GM18909 (cell line): ENCODE measurements around the gene NUDT22.

Source experiments
- ATAC-seq: cut with Tn5 transposase; IDR thresholded peaks from one replicate; pipeline ENCODE4 v1.9.1; 2021; ENCODE audit warnings: mild to moderate bottlenecking; ENCODE audit not compliant: unreplicated experiment, poor library complexity

NUDT22 gene, protein sequence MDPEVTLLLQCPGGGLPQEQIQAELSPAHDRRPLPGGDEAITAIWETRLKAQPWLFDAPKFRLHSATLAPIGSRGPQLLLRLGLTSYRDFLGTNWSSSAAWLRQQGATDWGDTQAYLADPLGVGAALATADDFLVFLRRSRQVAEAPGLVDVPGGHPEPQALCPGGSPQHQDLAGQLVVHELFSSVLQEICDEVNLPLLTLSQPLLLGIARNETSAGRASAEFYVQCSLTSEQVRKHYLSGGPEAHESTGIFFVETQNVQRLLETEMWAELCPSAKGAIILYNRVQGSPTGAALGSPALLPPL

DNA sequence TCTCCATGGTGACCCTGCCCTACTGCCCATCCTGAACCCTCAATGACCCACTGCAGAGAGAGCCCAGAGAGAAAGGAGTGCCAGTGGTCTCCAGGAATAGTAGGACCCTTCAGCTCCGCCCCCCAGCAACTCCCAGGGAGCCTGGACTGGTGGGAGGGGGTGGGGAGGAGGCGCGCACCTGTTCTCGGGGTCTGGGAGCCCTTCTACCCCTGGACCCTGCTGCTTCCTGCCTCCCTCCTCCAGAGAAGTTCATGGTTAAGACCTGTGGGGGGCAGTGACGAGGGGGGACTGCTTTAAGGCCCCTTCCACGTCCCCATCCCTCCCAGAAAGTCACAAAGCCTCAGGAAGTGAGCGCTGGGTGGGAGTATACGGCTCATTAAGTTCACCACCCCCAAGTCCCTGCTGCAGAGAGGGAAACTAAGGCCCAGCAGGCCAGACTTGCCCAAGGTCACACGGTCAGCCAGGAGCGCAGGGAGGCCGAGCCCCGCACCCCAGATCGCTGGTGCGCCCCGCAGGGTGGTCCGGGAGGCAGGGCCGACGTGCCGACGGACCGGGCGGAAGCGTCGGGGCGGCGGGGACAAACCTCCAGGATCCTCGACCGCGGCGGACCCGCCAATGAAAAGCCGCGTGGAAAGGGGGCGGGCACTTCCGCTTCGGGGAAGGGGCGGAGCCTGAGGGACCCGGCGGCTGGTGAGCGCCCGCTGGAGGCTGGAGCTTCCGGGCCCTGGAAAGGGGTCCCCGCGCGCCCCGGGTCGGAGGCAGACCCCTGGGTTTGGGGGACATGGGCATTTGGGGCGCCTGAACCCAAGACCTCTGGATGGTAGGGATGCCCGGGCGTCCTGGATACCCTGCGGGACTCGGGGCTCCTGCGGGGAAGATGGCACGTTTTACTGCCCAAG lies at the start of gene NUDT22, which contains the start of gene TRPT1:
NUDT22 (plus strand) TSS at position 667 of the 899 bp plus-strand sequence. CDS start 379 bp downstream, outside the sequence.
TRPT1 (minus strand) TSS at position 579 of the 899 bp plus-strand sequence; CDS start at position 253, 326 bp downstream.
- peak; percentile 44 for ATAC-seq

DNA sequence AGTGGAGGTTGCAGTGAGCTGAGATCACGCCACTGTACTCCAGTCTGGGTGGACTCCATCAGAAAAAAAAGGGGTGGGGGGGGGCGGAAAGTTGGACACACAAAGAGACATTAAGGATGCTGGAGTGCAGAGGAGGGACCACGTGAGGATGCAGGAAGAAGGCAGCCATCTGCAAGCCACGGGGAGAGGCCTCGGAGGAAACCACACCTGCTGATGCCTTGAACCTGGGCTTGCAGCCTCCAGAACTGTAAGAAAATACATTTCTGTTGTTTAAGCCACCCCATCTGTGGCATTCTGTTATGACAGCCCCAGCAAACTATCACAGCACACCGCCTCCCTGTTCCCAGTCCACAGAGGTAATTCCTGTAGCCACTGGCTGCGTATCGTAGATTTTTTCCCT lies 49.3 kb upstream of the NUDT22 start:
- ATAC-seq: no peak

DNA sequence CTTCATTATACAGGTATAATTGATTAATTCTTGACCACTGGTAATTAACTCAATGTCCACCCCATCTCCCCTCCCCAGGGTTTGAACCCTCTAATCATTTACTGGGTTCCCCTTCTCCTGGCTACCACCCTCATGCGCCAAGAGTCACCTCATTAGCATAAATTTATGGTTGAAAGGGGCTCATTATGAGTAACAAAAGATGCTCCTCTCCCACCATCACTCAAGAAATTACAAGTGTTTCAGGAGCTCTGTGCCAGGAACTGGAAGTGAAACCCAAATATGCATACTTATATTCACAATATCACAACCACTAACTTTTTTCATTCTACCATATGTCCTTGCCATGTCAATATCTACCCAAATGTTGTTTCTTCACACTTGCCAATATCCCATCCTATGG lies 47.9 kb upstream of the NUDT22 start:
- ATAC-seq: no peak

DNA sequence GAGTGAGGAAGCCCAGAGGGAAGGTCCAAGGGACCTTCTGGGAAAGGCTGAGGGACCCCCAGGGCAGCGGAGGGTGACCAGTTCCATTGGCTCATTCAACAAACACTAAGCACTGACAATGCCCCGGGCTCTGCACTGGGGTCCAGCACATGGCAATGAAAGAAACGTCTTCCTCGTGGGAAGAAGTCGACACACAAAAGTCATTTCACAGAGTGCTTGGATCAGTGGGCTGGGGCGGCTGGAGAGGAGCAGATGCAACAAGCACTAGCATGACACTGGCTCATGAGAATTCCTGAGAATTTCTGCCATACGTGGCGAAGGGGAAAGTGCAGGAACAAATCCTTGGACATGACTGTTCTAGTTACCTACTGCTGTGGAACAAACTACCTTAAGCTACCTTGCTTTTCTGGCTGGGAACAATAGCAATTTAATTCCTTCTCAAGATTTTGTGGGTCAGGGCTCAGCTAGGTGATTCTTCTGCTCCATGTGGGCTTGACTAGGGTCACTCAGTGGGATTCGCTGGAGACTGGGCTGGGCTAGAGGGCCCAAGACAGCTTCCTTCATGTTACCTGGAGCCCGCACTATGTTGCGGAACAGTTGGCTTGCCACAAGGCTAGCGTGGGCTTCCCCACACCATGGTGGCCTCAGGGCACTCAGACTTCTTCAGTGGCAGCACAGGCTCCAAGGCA lies 47.0 kb upstream of the NUDT22 start:
- no peak for ATAC-seq

DNA sequence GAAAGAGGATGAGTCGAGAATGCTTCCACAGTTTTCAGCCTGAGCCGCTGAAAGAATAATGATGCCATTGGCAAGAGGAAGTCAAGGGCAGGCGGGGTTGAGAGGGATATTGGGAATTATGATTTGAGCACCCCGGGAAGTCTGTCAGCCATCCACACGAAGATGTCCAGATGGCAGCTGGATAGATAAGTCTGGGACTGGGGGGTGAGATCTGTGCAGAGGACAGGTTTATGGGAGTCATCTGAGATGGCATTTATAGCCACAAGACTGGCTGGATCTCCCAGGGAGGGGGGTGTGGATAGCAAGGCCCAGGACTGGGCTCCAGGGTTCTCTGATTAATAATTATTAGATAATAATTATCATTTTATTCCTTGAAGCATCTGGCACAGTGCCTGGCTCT lies 45.2 kb upstream of the NUDT22 start:
- no peak for ATAC-seq

DNA sequence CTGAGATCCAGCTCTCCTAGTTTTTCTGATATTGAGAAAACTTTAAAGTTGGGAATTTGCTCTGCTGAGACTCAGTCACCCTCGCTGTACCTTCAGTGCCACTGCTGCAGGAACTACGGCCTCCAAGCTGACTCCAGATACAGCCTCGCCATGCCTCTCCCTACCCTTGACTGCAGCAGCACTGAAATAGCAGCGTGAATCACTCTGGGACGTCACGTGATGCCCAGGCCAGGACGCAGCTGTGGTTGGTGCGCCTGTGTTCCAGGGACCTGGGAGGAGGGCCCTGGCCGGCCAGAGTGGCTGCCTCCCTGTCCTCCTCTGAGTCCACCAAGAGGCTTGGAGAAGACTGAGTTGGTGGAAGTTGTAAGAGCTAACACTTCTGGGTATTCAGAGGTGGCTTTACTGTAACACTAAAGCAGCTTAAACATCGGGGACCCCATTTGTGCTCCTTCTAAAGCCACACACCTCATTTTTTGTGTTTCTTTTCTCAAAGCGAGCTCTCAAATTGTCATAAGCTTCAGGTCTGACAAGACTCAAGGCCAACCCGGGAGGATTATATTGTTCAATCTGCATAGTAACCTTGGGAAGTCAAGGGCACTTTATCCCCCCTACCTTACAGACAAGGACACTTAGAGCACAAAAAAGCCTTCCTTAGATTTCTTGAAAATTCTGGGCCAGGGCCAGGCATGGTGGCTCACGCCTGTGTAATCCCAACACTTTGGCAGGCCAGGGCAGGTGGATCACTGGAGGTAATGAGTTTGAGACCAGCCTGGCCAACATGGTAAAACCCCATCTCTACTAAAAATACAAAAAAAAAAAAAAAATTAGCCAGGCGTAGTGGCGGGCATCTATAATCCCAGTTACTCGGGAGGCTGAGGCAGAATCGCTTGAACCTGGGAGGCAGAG lies 44.3 kb upstream of the NUDT22 start:
- no peak for ATAC-seq

DNA sequence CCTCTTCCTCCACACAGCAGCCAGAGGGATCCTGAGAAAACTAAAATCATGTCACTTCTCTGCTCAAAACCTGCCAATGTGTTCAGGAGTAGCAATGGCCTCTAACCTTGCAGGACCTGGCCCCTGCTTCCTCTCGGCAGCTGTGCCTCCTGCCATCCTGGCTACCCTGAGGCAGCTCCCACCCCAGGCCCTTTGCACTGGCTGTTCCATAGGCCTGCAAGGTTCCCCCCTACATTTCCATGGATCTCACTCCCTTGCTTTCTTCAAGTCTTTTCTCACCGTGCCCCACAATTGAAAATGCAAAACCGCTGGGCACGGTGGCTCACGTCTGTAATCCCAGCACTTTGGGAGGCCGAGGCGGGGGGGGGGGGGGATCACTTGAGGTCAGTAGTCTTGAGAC lies 42.2 kb upstream of the NUDT22 start:
- ATAC-seq: no peak

DNA sequence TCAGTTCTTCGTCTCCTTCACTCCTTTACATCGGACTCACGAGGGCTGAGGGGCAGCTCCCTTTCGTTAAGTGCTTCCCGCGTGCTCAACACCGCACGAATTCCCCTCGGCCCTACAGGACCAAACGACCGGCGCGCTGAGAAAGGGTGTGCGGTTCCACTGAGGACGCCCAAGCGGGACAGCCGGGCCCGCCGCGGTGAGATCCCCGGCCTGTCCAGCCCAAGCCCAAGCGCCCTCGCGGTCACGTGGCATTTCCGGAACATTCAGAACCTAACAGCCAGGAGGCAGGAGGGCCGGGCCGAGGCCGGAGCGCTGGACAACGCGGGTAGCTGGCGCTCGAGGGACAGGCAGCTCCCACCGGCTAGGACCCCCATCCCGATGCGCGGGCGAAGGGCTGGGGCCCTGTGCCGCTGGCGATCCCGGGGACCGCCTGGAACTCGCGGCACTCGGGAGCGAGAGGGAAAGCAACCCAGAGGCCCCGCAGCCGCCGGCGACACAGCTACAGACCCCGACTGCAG lies 40.8 kb upstream of the NUDT22 start:
- peak; percentile 22 for ATAC-seq

DNA sequence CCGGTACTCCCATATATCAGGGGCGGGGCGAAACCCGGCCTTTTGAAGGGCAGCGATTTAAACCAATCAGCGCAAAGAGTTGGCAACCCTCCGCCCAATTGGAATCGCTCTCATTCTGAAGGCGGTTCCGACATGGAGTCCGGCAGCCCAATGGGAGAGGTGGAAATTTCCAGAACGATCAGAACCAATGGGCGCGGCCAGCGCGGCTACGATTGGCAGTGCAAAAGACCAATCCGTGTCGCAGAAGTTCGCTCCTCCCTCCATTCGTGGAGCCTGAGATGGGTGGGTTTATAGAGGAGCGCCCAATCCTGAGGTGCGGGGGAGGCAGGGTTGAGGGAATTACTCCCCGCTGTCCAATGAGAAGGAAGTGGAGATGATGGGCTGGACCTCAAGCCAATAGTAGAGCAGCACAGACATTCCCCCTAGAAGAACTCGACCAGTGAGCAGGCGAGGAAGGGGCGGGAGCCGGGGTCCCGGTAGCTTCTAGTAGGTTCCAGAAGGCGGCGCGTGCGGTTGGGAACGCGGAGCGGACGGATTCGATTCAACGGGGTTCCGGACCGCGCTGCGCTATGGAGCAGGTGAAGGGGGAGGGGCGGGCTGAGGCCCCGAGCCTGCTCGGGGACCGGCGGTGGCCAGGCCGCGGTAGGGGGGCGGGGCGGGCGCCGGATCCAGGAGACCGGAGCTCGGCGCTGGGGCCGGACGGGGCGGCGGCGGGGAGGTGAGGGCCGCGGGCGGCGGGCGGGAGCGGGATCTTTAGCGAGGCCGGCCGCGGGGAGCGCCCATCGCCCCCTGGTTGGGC lies 40.2 kb upstream of the NUDT22 start, which contains the start of gene STIP1:
STIP1 (plus strand) TSS at position 479 of the 799 bp plus-strand sequence; CDS start at position 570, 91 bp downstream.
- peak; percentile 90 for ATAC-seq

DNA sequence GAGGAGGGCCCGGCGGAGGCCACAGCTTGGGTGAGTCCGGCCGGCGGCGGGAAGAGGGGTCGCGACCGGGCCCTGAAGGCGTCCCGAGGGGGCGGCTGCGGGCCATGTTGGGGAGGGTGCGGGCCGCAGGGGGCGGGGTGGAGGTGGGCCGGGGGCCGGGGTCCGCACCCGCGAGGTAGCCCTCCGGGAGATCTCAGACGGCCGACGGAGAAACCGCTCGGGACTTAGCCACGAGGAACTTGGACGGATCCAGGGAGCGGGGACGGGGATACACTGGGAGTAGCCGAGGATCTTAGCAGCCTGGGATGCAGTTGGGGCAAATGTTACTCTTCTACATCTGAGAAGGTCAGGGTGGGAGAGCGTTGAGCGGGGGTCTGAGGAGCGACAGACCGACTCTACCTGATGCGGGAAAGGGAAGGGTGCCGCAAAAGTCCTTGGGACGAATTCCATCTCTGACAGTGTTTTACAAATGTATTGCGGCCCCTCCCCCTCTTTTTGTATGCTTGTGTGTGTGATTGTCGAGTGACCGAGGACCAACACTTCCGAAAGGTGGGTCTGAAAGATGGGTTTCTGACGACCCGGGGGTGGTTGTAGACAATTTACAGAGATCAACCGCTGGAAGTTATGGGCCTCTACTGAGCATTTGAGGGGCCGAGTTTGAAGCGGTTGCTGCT lies 39.4 kb upstream of the NUDT22 start:
- no peak for ATAC-seq

DNA sequence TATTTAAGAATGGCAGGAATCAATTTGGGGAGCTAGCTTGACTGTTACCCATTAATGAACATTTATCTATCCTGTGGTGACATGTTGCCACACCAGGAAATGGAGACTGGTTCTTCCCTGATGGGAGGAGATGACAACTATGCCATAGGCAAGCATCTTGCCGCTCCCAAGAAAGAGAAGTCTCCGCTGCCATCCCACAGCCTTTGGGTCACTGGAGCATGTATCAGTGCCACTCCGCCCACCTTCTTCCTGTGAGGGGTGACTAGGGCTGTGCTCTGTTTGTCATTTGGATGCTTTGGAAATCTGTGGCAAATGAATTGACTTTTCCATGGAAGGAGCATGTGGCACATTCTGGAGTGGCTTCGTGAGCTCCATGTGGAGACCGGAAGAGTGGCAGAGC lies 33.6 kb upstream of the NUDT22 start:
- ATAC-seq: no peak

DNA sequence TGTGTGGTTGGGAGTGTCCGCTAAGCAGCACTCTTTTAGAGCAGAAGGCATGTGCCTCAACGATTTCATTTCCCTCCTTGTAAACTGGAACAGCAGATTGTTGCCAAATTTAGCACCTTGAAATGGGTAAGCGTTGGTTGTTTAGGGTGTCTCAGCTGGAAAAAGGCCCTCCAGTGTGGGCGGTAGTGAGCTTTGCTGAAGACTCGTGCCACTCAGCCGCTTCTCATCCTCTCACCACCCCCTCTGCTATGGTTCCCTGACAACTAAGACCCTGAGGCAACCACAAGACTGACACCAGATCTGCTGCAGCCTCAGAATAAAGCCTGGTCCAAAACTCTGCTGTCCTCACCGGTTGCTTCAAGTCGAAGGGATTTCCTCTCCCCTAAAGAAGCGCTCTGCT lies 29.4 kb upstream of the NUDT22 start:
- ATAC-seq: no peak

DNA sequence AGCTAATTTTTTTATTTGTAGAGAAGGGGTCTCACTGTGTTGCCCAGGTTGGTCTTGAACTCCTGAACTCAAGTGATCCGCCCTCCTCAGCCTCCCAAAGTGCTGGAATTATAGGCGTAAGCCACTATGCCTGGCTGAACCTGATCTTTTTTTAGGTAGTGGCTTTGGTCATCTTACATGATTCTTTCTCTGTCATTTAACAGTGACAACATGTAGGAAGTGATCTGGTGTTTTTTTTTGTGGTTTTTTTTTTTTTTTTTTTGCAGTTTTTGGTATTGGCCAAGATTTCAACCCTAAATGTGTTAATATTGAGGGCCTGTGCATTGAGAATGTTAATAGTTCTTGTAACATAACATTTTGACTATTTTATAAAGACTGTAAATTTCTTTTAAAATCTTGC lies 27.6 kb upstream of the NUDT22 start:
- no peak for ATAC-seq

DNA sequence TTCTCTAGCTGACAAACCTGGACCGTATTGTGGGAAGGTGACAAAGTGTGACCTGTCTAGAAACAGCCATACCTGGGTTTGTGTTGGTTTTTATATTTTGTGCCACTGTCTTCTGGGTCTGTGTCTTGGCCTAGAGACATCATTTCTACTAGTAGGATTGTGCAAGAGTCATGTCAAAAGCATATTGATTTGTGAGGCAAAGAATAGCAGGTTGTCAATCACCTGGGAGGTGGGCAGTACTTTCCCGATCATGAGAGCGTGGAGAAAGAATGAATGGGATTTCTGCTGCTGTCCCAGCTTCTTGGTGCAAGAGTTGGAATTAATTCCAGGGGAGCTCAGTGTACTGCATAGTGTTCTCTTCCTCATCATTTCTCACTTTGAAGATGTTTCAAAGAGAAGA lies 24.5 kb upstream of the NUDT22 start:
- no peak for ATAC-seq

DNA sequence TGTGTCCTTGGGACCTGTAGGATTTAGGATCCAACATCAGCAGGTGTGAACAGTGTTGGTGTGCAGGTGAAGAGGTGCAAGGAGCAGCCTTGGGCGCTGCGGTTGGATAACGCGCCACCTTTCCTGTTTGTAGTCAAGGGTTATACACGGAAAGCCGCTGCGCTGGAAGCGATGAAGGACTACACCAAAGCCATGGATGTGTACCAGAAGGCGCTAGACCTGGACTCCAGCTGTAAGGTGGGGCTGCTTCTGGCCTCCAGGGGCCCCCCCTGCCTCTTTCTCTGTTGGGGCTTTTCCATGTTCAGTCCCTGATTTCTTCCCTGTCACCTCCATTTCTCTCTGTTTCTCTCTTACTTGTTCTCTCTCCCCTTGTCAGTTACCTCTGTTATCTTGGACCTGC lies 23.1 kb upstream of the NUDT22 start:
- ATAC-seq: no peak

DNA sequence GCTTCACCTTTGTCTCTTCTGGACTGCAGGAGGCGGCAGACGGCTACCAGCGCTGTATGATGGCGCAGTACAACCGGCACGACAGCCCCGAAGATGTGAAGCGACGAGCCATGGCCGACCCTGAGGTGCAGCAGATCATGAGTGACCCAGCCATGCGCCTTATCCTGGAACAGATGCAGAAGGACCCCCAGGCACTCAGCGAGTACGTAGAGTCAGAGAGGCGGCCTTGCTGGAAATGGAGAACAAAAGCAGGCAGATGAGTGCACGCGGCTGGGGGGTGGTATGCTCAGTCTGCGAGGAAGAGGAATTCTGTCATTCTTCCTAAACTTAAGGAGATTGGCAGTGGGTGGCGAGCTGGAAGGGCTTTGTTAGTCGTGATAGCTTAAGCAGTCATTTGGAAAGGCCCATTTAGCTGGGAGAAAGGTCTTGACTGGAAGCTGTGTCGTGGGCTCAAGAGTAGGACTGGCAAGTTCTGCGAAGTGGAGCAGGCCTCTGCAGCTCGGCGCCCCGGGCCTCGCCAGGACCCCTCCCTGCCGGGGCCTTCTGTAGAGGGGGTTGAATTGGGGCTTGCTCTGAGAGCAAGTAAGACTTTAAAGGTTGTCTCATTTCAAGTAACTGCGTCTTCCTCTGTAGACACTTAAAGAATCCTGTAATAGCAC lies 22.5 kb upstream of the NUDT22 start:
- no peak for ATAC-seq

DNA sequence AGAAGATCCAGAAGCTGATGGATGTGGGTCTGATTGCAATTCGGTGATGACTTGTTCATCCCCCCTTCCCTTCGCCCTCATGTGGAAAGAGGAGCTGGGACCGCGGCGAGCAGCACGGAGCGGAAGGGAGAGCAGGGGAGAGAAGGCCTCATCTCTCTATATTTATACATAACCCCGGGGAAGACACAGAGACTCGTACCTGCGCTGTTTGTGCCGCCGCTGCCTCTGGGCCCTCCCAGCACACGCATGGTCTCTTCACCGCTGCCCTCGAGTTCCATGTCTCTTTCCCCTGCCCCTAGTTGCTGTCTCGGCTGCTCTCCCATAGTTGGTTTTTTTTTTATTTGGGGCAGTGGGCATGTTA lies 22.0 kb upstream of the NUDT22 start:
- ATAC-seq: no peak
